Colonic mucosa (tissue), 4 donors: ENCODE measurements around the gene SKP1. TPM values are rescaled to one million over a fixed set of nuclear protein-coding genes. Genes with fewer than 3 reads are reported as not detected.

Experiments used
- DNase-seq: peaks from one replicate; pipeline ENCODE4 v3.0.0-alpha.2; 2020
- H3K27ac ChIP-seq: fragments of 200-600 bp; one replicate; pipeline ENCODE4 v1.8.0; 2021
- H3K27me3 ChIP-seq: fragments of 200-600 bp; one replicate; pipeline ENCODE4 v1.8.0; 2021
- H3K36me3 ChIP-seq: fragments of 200-600 bp; one replicate; pipeline ENCODE4 v1.8.0; 2021
- H3K4me1 ChIP-seq: fragments of 200-600 bp; one replicate; pipeline ENCODE4 v1.8.0; 2021; ENCODE audit warnings: mild to moderate bottlenecking
- H3K4me3 ChIP-seq: fragments of 200-600 bp; one replicate; pipeline ENCODE4 v1.8.0; 2021
- H3K9ac ChIP-seq, 2 donors: one replicate each; pipeline ENCODE4 v1.7.0; 2013; ENCODE audit warnings: control low read depth in 2 of 2, low read depth in 2 of 2, low read length in 2 of 2
- H3K9me3 ChIP-seq: fragments of 200-600 bp; one replicate; pipeline ENCODE4 v1.8.0; 2021
- intact Hi-C: fragments of 100-400 bp; cut with DNase I; formaldehyde crosslinking; loops from one replicate; pipeline ENCODE4 v1.14.1; 2022
- total RNA-seq, 2 donors: library from RNA; stranded (reverse); fragmentation: NEBNext Ultra II Directional in 1 of 2; extraction: Animal tissue kit (Norgen Biotek cat#: 25700) in 1 of 2; gene quantifications; one replicate each; pipeline ENCODE4 v1.2.1, GENCODE V29; 2021
- TF ChIP-seq, protein P1 (sequence below): fragments of 200-600 bp; IDR thresholded peaks from one replicate; pipeline ENCODE4 v1.8.0; 2022; ENCODE audit warnings: antibody characterized with exemption, mild to moderate bottlenecking
- donor health status: healthy.
- donor health status: DM: no; HTN: no; CAD: no.
- donor health status: DM: no; HTN: no; CAD: no.

SKP1 gene
- total RNA-seq, 2 donors from 2014 or later: 235 to 272 TPM

DNA sequence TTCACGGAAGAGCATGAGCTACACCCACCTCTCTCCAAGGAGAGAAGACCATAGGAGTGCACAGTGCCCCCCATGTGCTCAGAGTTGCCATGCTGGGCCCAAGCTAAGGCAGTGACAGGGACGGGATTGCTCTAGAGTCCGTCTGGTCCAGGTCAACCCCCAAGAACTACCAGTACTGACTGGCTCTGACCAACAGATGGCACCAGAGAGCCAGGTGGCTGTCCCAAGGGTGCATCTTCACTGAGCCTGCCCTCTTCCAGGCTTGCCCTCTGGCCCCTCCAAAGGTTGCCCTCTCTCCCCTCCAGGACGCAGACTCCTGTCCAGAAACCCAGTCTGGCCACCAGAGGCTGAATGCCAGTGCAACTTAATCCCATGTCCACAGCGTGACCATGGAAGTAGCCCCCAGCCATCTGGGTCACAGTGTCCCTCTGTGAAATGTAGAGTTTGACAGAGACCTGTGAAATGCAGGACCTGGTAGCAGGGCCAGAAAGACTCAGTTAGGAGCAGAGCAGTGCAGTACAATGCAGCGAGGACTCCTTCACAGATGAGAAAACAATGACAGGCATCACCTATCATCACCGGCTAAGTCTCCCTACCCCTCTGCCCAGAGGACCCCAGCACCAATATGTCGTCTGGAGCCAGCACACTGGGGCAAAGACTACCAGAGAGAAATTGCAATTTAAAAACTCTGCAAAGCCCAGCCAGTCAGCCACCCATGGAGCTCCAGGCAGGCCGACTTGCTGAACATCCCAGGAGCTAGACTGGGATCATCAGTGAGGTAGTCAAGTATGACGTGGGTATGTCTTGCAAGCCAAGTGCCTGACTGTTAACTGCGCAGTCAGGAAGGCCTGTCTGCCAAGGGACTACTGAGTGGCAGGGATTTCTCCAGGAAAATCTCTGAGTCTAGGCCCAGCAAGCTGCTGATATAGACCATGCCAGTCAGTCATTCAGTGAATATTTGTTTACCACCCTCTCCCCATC is 7.7 kb upstream of the SKP1 start:
- H3K27me3 ChIP-seq: no peaks in the 10 kb centered on the region

DNA sequence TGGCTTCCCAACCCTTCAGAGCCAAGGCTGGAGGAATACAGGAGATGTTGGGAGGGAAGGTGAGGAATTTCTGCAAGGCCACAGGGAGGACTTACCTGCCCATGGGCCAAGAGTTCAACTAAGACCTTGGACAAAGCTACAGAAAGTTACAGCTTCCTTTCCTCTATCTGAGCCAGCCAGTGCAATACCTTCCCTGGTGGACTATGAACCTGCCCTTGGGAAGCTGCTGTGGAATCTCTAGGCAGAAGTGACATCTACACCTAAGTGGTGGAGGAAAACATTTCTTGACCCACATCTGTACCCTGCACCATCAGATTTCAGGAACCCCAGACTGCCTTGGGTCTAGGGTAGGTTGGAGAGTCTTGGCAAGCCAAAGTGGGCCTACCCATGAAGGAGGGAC is 6.7 kb upstream of the SKP1 start:
- Histone ChIP-seq H3K9me3 (no peaks in the 10 kb centered on the region), H3K27me3 (no peaks in the 10 kb centered on the region), H3K4me1 (no peaks in the 10 kb centered on the region), H3K36me3 (no peaks in the 10 kb centered on the region), H3K4me3 (no peak overlapping the region), H3K9ac (no peak overlapping the region), H3K27ac (no peak overlapping the region)
- intact Hi-C loops: loop anchor here (5.0 to 10.0 kb wide), 2 partner anchors 44 to 401 kb away; partner anchors contain the start of gene PPP2CA
- TF ChIP-seq, protein P1, sequence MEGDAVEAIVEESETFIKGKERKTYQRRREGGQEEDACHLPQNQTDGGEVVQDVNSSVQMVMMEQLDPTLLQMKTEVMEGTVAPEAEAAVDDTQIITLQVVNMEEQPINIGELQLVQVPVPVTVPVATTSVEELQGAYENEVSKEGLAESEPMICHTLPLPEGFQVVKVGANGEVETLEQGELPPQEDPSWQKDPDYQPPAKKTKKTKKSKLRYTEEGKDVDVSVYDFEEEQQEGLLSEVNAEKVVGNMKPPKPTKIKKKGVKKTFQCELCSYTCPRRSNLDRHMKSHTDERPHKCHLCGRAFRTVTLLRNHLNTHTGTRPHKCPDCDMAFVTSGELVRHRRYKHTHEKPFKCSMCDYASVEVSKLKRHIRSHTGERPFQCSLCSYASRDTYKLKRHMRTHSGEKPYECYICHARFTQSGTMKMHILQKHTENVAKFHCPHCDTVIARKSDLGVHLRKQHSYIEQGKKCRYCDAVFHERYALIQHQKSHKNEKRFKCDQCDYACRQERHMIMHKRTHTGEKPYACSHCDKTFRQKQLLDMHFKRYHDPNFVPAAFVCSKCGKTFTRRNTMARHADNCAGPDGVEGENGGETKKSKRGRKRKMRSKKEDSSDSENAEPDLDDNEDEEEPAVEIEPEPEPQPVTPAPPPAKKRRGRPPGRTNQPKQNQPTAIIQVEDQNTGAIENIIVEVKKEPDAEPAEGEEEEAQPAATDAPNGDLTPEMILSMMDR: no peak
- DNase-seq: no peak

More for the DNA sequence above, 7.7 kb upstream of the SKP1 start:
- intact Hi-C loops: loop anchor here (1.0 to 10.0 kb wide), 3 partner anchors 43 to 400 kb away; partner anchors contain the start of gene PPP2CA
- Histone ChIP-seq H3K9me3 (no peaks in the 10 kb centered on the region), H3K4me1 (no peaks in the 10 kb centered on the region), H3K36me3 (no peaks in the 10 kb centered on the region), H3K27ac (no peak overlapping the region), H3K9ac (no peak overlapping the region), H3K4me3 (no peak overlapping the region)
- TF ChIP-seq, protein P1: peak; percentile 91
- DNase-seq: peak; percentile 76

DNA sequence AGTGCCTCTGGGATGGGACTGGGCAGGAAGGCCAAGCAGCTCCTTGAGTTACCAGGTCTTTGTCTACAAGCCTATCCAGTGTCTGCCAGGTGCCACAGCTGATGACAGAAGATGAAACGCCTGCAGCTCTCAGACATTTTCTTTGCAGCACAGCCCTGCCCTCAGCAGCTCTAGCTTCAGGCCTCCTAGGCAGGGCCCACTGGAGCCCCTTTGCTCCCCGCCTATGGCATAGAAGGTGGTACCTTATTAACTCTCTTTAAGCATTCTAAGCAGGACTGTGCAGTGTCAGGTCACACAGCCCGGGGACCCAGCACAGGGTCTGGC is 1.3 kb upstream of the SKP1 start:
- DNase-seq: no peak
- Histone ChIP-seq H3K4me1 (peaks cover 3% of the 10 kb centered on the region), H3K9ac (peak overlapping the region in 1 of 2 donors; percentile 97), H3K4me3 (no peak overlapping the region), H3K9me3 (no peaks in the 10 kb centered on the region), H3K27ac (peak overlapping the region; percentile 98), H3K27me3 (no peaks in the 10 kb centered on the region), H3K36me3 (no peaks in the 10 kb centered on the region)
- TF ChIP-seq, protein P1: no peak
- intact Hi-C loops: no loop called here

DNA sequence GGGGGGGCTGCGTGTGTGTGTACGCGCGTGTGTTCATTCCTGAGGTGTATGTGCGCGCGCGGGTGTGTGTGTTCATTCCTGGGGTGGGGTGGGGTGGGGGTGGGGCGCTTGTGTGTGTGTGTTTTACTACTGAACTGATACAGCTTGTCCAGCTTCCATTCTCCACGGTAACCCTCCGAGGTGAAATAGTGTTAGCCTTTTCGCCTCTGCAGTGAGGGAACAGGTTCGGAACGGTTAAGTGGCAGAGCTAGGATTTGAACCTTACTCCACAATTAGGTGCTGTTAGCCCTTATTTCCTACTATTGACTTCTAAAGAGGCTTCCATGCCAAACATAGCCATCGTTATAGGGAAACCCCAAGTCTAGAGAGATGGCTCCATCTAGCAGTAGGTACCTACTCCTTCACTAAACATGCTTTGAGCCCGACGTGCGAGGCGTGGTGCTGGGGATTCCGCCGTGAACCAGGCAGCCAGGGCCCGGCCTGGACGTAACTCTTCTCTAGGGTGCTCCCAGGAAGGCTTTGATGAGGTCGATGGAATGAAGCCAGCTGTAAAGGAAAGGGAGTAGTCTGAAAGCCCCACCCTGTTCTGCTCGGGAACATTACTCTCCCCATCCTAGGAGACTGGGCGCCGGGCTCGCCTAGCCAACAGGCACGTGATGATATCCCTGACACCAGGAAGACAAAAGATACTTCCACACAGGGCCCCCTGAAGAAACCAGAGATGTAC is 782 bp upstream of the SKP1 start:
- intact Hi-C loops: no loop called here
- DNase-seq: peak; percentile 88
- Histone ChIP-seq H3K36me3 (no peaks in the 10 kb centered on the region), H3K27me3 (no peaks in the 10 kb centered on the region), H3K27ac (peak overlapping the region; percentile 98), H3K4me1 (peaks cover 3% of the 10 kb centered on the region), H3K9me3 (no peaks in the 10 kb centered on the region), H3K4me3 (peak overlapping the region; percentile 93), H3K9ac (peak overlapping the region; percentile 97 to 100)
- TF ChIP-seq, protein P1: no peak

DNA sequence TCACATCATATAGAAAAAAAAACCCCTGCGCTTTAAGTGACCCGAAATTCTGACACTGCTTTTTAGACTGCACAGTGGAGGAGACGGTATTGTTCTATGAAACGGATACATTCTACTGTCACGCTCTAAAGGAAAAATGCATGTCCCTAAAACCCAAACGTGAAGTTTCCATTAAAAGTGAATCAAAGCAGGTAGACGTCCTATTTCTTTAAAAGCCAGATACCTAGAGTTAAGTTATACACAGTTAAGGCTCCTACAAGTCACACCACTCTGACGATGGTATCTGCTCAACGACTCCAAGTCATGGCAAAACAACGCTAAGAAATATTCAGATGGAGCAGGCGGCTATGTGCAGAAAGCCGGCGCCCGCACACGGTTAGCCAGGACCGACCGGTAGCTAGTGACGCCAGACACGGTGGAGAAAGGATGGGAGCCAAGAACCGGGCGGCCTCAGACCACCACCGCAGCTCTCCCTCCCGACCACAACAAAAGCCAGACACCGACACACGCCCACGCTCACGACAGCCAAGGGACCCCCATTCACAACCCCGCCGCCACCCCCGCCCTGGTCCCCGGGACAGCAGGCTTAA is 734 bp downstream of the SKP1 start:
- intact Hi-C loops: no loop called here
- no peaks in the 10 kb centered on the region for H3K9me3 ChIP-seq
- H3K27ac ChIP-seq: peak overlapping the region; percentile 98
- no peaks in the 10 kb centered on the region for H3K27me3 ChIP-seq
- no peaks in the 10 kb centered on the region for H3K36me3 ChIP-seq
- peak overlapping the region; percentile 97 to 100 for H3K9ac ChIP-seq
- peak; percentile 32 for DNase-seq
- TF ChIP-seq, protein P1: no peak
- peaks cover 3% of the 10 kb centered on the region for H3K4me1 ChIP-seq
- peak overlapping the region; percentile 93 for H3K4me3 ChIP-seq
